OCI-LY1 (cell line): Measurements from ENCODE around the gene COL11A2.

Experiments
- CTCF ChIP-seq: fragments of 200-600 bp; sonication (generic), shearing (Covaris generic); IDR thresholded peaks from 2 replicates; pipeline ENCODE4 v1.5.1; 2017; ENCODE audit warnings: mild to moderate bottlenecking, antibody characterized with exemption, low read length, moderate library complexity, mixed read lengths
- EZH2 ChIP-seq: fragments of 200-600 bp; sonication (generic), shearing (Covaris generic); IDR thresholded peaks from 2 replicates; pipeline ENCODE4 v1.8.0; 2017; ENCODE audit warnings: borderline replicate concordance, mixed run types, mild to moderate bottlenecking, antibody characterized with exemption, low read length, moderate library complexity, mixed read lengths

- TF ChIP-seq CTCF (no peak), EZH2 (no peak)
Measured at GRCh38 chr6:33199687-33200218, 7.5 kb upstream of the COL11A2 start.
